ENCODE data around the gene POU2AF1.

Gene POU2AF1

GRCh38 chr11:111355956-111356659, 23.0 kb downstream of the POU2AF1 start:
- H3K9me3 ChIP-seq: no peaks in the 10 kb centered on the region
- H3K27me3 ChIP-seq: no peaks in the 10 kb centered on the region
- no peaks in the 10 kb centered on the region for H3K36me3 ChIP-seq
- no peak for TF ChIP-seq CTCF (IDR thresholded peaks at IDR 0.05)
- no peak overlapping the region for H3K4me3 ChIP-seq (ENCODE audit: low read depth in 1 of 2, low read length in 1 of 2)
- no peak overlapping the region for H3K27ac ChIP-seq
- no peaks in the 10 kb centered on the region for H3K4me1 ChIP-seq (ENCODE audit: control insufficient read depth in 1 of 2, insufficient read depth in 1 of 2, low read depth in 1 of 2, low read length in 1 of 2)

- no peak overlapping the region for H3K27ac ChIP-seq
- no peaks in the 10 kb centered on the region for H3K4me1 ChIP-seq (ENCODE audit: control insufficient read depth in 1 of 2, insufficient read depth in 1 of 2, low read depth in 1 of 2, low read length in 1 of 2)
- no peak for TF ChIP-seq CTCF (IDR thresholded peaks at IDR 0.05)
- H3K4me3 ChIP-seq (ENCODE audit: low read depth in 1 of 2, low read length in 1 of 2): no peak overlapping the region
- H3K9me3 ChIP-seq: no peaks in the 10 kb centered on the region
- H3K27me3 ChIP-seq: no peaks in the 10 kb centered on the region
- no peaks in the 10 kb centered on the region for H3K36me3 ChIP-seq
These were observed 24.0 kb downstream of the POU2AF1 start for GRCh38 chr11:111355101-111355500.

- H3K27me3 ChIP-seq: no peaks in the 10 kb centered on the region
- no peak overlapping the region for H3K27ac ChIP-seq
- no peaks in the 10 kb centered on the region for H3K36me3 ChIP-seq
- no peak overlapping the region for H3K4me3 ChIP-seq (ENCODE audit: low read depth in 1 of 2, low read length in 1 of 2)
- TF ChIP-seq CTCF (IDR thresholded peaks at IDR 0.05): no peak
- H3K9me3 ChIP-seq: no peaks in the 10 kb centered on the region
- no peaks in the 10 kb centered on the region for H3K4me1 ChIP-seq (ENCODE audit: control insufficient read depth in 1 of 2, insufficient read depth in 1 of 2, low read depth in 1 of 2, low read length in 1 of 2)
These were observed 24.5 kb downstream of the POU2AF1 start for GRCh38 chr11:111354601-111354891.

GRCh38 chr11:111353776-111354600, 25.1 kb downstream of the POU2AF1 start:
- no peaks in the 10 kb centered on the region for H3K4me1 ChIP-seq (ENCODE audit: control insufficient read depth in 1 of 2, insufficient read depth in 1 of 2, low read depth in 1 of 2, low read length in 1 of 2)
- no peaks in the 10 kb centered on the region for H3K36me3 ChIP-seq
- no peaks in the 10 kb centered on the region for H3K27me3 ChIP-seq
- no peak overlapping the region for H3K27ac ChIP-seq
- no peak for TF ChIP-seq CTCF (IDR thresholded peaks at IDR 0.05)
- H3K9me3 ChIP-seq: no peaks in the 10 kb centered on the region
- H3K4me3 ChIP-seq (ENCODE audit: low read depth in 1 of 2, low read length in 1 of 2): no peak overlapping the region

GRCh38 chr11:111352935-111353710, 26.0 kb downstream of the POU2AF1 start:
- Histone ChIP-seq H3K4me1 (ENCODE audit: control insufficient read depth in 1 of 2, insufficient read depth in 1 of 2, low read depth in 1 of 2, low read length in 1 of 2) (no peaks in the 10 kb centered on the region), H3K27ac (no peak overlapping the region), H3K27me3 (no peaks in the 10 kb centered on the region), H3K9me3 (no peaks in the 10 kb centered on the region), H3K4me3 (ENCODE audit: low read depth in 1 of 2, low read length in 1 of 2) (no peak overlapping the region), H3K36me3 (no peaks in the 10 kb centered on the region)
- no peak for TF ChIP-seq CTCF (IDR thresholded peaks at IDR 0.05)
